LNCAP (cell line): ENCODE data around the gene MLC1.

Source experiments
- CTCF ChIP-seq: fragments of 450-650 bp; IDR thresholded peaks from 2 replicates; pipeline ENCODE4 v1.5.1; 2017; ENCODE audit warnings: mild to moderate bottlenecking

MLC1 gene

GRCh38 chr22:50087646-50088045, 2.4 kb upstream of the MLC1 start:
- no peak for TF ChIP-seq CTCF

DNA sequence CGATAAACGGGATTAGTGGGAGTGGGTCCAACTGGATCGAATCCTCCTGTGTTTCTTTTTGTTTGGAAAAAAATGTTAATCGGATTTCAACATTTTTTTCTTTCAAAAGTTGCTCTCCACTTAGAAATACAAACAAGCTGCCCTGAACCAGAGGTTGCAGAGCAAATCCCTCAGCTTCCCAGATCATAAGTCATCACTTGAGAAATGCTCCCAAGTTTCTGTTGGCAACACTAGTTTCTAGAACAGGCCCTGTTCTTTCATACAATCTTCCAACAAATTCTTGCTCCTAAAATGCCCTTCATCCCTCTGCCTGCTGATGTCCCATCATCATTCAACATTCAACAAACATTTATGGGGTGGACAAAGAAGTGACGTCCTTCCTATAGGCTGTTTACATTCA, 1.3 kb upstream of the MLC1 start:
- TF ChIP-seq CTCF, result no peak

- TF ChIP-seq CTCF, result no peak
Measured at GRCh38 chr22:50084614-50085021, 608 bp downstream of the MLC1 start.

DNA sequence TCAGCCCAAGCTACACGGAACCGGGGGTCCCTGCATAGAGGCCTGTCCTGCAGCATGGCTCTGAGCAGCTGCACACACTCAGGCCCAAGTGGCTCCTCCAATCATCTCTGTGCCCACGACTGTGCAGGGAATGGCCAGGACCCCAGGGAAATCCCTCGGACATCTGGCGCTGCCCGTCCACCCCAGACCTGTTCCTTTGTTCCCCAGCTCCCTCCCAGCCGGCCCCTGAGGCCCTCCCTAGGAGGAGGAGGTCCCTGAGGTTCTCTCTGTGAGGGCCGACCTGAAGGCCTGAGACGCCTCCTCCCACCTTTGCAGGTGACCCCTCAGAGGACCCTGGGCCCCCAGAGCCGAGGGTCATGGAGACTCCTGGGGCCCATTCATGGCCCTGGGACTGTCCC, 1.1 kb downstream of the MLC1 start:
- TF ChIP-seq CTCF, result no peak

DNA sequence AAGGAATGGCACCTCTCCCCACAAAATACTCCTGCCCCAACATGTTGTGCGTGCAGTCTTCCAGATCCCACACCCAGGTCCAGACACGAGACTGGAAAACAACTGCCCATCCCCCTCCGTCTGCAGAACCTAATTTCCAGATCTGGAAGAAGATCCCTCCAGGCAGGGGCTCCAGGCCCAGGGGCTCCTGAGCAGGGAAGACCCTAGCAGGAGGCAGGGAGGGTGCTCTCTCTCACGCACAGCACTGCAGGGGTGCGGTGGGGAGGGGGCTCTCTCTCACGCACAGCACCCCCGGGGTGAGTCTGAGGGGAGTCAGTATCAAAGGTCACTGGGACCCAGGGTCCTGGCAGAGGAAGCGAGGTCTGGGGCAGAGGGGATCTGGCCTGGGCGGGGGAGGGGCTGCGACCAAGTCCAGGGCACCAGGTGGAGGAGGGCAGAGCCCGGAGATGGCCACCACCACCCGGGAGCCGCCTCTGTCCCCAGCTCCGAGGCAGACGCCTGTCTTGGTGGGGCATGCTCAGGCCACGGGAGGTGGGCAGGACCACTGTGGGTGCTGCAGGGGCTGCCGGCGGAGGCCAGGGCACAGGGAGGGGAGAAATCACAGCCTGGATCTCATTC, 1.7 kb downstream of the MLC1 start:
- TF ChIP-seq CTCF, result no peak

GRCh38 chr22:50082961-50083461, 2.2 kb downstream of the MLC1 start:
- TF ChIP-seq CTCF, result no peak

DNA sequence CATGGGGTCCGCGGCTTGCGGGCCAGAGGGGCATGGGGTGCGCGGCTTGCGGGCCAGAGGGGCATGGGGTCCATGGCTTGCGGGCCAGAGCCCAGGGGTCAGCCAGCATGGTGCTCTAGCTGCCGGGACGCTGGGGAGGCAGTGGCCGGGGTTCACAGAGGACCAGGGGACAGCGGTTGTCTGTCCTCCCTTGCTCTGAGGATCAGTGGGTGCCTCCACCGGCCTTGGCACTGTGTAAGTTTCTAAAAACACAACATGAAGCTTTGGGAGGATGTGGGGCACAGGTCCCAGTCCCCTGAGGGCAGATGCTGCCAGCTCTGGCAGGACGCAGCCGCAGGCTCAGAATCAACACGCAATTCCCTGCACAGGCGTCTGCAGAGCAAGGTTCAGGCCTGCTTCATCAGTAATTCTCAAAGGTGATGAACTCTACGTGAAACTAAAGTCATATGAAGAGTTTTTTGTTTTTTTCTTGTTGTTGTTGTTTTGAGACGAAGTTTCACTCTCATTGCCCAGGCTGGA, 3.0 kb downstream of the MLC1 start:
- no peak for TF ChIP-seq CTCF
